Prostate gland (tissue), 2 donors: Measurements from ENCODE around the gene TP53I11. TPM values are rescaled to one million over a fixed set of nuclear protein-coding genes. Genes with fewer than 3 reads are reported as not detected.
A peak's percentile ranks its signal among the peaks of the same experiment; 100 is the strongest.

Experiments used
- DNase-seq: peaks from one replicate; pipeline ENCODE4 v3.0.0-alpha.2; 2019; ENCODE audit warnings: low spot score
- H3K27ac ChIP-seq, 2 donors: fragments of 200-600 bp; sonication (generic); 2 replicates each; pipeline ENCODE4 v1.5.1; 2017 to 2019
- H3K27me3 ChIP-seq: fragments of 200-600 bp; sonication (generic); replicated peaks from 2 replicates; pipeline ENCODE4 v1.5.1; 2019; ENCODE audit not compliant: insufficient read depth
- H3K36me3 ChIP-seq, 2 donors: fragments of 200-600 bp; sonication (generic); 1 replicate in 1 of 2; 2 replicates in 1 of 2; pipeline versions ENCODE4 v1.5.1 to v1.8.1; 2017 to 2019
- H3K4me1 ChIP-seq: fragments of 200-600 bp; sonication (generic); replicated peaks from 2 replicates; pipeline ENCODE4 v1.5.1; 2019
- H3K4me3 ChIP-seq, 2 donors: fragments of 200-600 bp; sonication (generic); 2 replicates each; pipeline ENCODE4 v1.5.1; 2017 to 2019
- H3K9me3 ChIP-seq: fragments of 200-600 bp; sonication (generic); 2 replicates; pipeline ENCODE4 v1.5.1; 2017
- CTCF ChIP-seq, 4 experiments: fragments of 200-600 bp in 2 of 4; fragments of 450-650 bp in 2 of 4; sonication (generic) in 2 of 4; IDR thresholded peaks; 1 replicate in 3 of 4; 2 replicates in 1 of 4; pipeline ENCODE4 v1.5.1; 2016 to 2019; ENCODE audit warnings: antibody characterized with exemption in 4 of 4, mild to moderate bottlenecking in 2 of 4, moderate library complexity in 2 of 4
- POLR2A ChIP-seq: fragments of 450-650 bp; IDR thresholded peaks from one replicate; pipeline ENCODE4 v1.6.1; 2016; ENCODE audit warnings: antibody characterized with exemption, mild to moderate bottlenecking
- POLR2AphosphoS5 ChIP-seq: sonication (generic); formaldehyde crosslinking; IDR thresholded peaks from one replicate; pipeline ENCODE4 v1.6.1; 2017; ENCODE audit warnings: antibody characterized with exemption
- WGBS: methylation state at CpG from one replicate; pipeline ENCODE4 v1.1.5; 2018; 5-methylcytosine and 5-hydroxymethylcytosine counted together
- intact Hi-C: fragments of 100-400 bp; cut with DNase I; formaldehyde crosslinking; loops from one replicate; pipeline ENCODE4 v1.14.2; 2022
- total RNA-seq, 2 donors: library from RNA; depleted of rRNA; stranded (reverse); fragments of >200 nt; gene quantifications; one replicate each; pipeline ENCODE4 v1.1.0, GENCODE V29; 2016

The TP53I11 gene
- total RNA-seq, 2 donors from 2014 or later, result 72.0 to 115 TPM

GRCh38 chr11:44927174-44927661 lies 23.5 kb downstream of the TP53I11 start:
- H3K9me3 ChIP-seq, result no peaks in the 10 kb centered on the region
- intact Hi-C loops, result no loop called here
- H3K27me3 ChIP-seq, result no peaks in the 10 kb centered on the region
- TF ChIP-seq POLR2AphosphoS5, result no peak
- TF ChIP-seq CTCF (IDR thresholded peaks at IDR 0.05), result peak; percentile 82 to 91 (median 89)
- no peaks in the 10 kb centered on the region for H3K4me1 ChIP-seq
- DNase-seq, result peak; percentile 60
- H3K4me3 ChIP-seq, result no peak overlapping the region
- no peak overlapping the region for H3K27ac ChIP-seq
- H3K36me3 ChIP-seq, result no peaks in the 10 kb centered on the region
- 21% methylated on average over 16 of the region's 16 CpGs for WGBS

GRCh38 chr11:44926036-44926435 lies 24.6 kb downstream of the TP53I11 start:
- intact Hi-C loops, result no loop called here
- H3K4me1 ChIP-seq, result no peaks in the 10 kb centered on the region
- no peak for DNase-seq
- 65% methylated on average over 8 of the region's 8 CpGs for WGBS
- no peaks in the 10 kb centered on the region for H3K36me3 ChIP-seq
- no peak overlapping the region for H3K27ac ChIP-seq
- TF ChIP-seq CTCF (IDR thresholded peaks at IDR 0.05) (no peak), POLR2A (no peak), POLR2AphosphoS5 (no peak)
- H3K9me3 ChIP-seq, result no peaks in the 10 kb centered on the region
- no peaks in the 10 kb centered on the region for H3K27me3 ChIP-seq
- H3K4me3 ChIP-seq, result no peak overlapping the region

- TF ChIP-seq POLR2A, result no peak
- no peak for TF ChIP-seq CTCF (IDR thresholded peaks at IDR 0.05)
- H3K4me1 ChIP-seq, result no peaks in the 10 kb centered on the region
- no peak overlapping the region for H3K4me3 ChIP-seq
- no peak overlapping the region for H3K27ac ChIP-seq
- no peaks in the 10 kb centered on the region for H3K36me3 ChIP-seq
- intact Hi-C loops, result no loop called here
- DNase-seq, result no peak
- no peaks in the 10 kb centered on the region for H3K27me3 ChIP-seq
- 77% methylated on average over 3 of the region's 3 CpGs for WGBS
- H3K9me3 ChIP-seq, result no peaks in the 10 kb centered on the region
Measured at GRCh38 chr11:44923806-44924205, 26.9 kb downstream of the TP53I11 start.

GRCh38 chr11:44923115-44923514 lies 27.6 kb downstream of the TP53I11 start:
- no peaks in the 10 kb centered on the region for H3K9me3 ChIP-seq
- H3K4me1 ChIP-seq, result no peaks in the 10 kb centered on the region
- intact Hi-C loops, result no loop called here
- no peak overlapping the region for H3K4me3 ChIP-seq
- WGBS, result 80% methylated on average over 7 of the region's 7 CpGs
- no peaks in the 10 kb centered on the region for H3K27me3 ChIP-seq
- no peaks in the 10 kb centered on the region for H3K36me3 ChIP-seq
- no peak for DNase-seq
- no peak overlapping the region for H3K27ac ChIP-seq
- TF ChIP-seq CTCF (IDR thresholded peaks at IDR 0.05) (no peak), POLR2AphosphoS5 (no peak), POLR2A (no peak)

GRCh38 chr11:44920451-44920850 lies 30.2 kb downstream of the TP53I11 start:
- WGBS, result 69% methylated on average over 7 of the region's 7 CpGs
- H3K27me3 ChIP-seq, result no peaks in the 10 kb centered on the region

More at GRCh38 chr11:44920451-44920850, 30.2 kb downstream of the TP53I11 start:
- no peak overlapping the region for H3K4me3 ChIP-seq
- no peak for DNase-seq
- H3K9me3 ChIP-seq, result no peaks in the 10 kb centered on the region
- H3K27ac ChIP-seq, result no peak overlapping the region
- TF ChIP-seq POLR2AphosphoS5, result no peak
- no peak for TF ChIP-seq POLR2A
- no peak for TF ChIP-seq CTCF (IDR thresholded peaks at IDR 0.05)
- no peaks in the 10 kb centered on the region for H3K4me1 ChIP-seq
- no peaks in the 10 kb centered on the region for H3K36me3 ChIP-seq
- intact Hi-C loops, result no loop called here
